Fibroblast of skin of back (primary cell): Measurements from ENCODE around the gene DOK6.

Experiments used
- DNase-seq: peaks from one replicate; pipeline ENCODE4 v3.0.0-alpha.2; 2013

The DOK6 gene

DNA sequence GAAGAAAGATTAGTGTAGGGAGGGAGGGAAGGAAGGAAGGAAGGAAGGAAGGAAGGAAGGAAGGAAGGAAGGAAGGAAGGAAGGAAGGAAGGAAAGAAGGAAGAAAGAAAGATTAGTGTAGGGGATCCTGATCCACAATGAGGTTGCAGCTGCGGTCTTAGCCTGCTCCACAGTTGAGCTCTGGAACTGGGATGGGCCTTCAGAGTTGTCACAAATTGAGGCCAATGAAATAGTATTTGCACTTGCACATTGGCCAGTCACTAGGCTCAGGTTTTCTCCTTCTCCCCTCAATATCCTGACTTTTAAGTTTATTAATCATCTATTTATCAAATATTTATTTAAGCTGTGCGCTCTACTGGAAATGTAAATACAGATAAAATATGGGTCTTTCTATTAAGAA, 34.3 kb downstream of the DOK6 start:
- DNase-seq: no peak

DNA sequence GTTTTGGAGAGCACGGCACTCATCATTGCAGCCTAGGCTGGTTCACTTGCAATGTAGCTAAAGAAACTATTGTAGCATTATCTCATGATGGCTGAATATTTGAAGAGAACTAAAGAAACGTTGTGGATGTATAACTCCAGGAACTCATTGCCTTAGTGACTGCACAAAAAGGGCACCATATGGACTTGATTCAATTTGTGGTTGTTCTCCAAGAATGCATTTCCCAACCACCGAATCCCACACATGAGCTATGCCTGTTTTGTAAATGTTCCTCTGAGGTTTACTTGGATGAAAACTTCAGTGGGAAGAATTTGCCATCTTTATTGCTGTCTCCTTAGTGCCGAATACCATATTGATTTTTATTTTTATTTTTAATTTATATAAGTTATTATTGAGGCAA, 43.5 kb downstream of the DOK6 start:
- DNase-seq: peak; percentile 26

DNA sequence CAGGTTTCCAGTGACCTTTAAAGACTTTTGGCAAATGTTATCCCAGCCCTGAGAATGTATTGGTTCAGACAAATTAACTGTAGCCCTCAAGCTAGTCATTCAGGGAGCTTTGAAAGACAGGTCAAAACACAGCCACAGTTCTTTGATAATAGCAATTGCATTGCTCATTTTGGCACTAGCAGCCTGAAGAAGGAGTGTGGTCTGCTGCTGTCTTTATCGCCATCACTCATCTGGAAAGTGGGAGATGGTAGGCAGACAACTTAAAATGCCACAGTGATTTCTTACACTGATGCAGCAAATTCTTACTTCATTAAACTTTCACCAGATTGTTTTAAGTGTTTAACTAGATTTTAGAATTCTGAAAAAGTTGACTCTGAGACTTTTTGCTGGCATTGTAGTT, 47.2 kb downstream of the DOK6 start:
- no peak for DNase-seq

DNA sequence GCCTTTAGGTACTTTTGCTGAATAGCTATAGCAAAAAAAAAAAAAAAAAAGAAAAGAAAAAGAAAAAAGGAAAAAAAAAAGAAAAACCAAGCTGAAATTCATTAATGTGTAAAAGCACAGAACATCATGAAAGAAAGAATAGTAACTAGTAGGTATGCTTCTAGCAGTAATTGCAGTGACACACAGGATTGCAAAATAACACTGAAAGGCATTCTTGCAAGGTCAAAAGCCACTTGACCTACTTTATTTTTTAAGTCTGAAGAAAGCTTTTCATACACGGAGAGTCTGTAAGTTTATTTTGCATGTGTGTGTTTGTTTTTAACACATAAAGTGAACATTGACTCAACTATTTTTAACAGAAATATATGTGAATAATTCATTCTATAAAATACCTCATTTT, 54.4 kb downstream of the DOK6 start:
- DNase-seq: no peak

DNA sequence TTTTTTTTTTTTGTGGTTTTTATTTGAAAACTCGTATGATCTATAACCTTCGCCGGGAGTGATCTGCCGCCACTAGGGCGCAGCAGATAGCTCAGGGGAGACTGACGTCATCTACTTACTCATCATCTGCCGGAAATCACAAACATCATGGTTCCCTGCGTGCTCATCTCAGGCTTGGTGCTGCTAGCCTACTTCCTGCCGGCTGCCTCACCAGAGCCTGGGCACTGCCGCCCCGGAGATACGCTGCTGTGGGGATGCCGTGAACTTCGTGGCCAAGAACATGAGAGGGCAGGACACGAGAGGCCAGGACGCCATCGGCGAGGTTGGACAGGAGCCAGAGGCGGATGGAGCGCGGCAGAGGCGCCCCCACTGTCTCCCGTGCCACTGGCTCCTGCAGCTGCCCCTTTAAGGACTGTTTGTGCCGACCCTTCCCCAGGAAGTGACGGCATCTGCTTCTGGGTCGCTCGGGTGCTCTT, 68.8 kb downstream of the DOK6 start:
- peak; percentile 26 for DNase-seq

DNA sequence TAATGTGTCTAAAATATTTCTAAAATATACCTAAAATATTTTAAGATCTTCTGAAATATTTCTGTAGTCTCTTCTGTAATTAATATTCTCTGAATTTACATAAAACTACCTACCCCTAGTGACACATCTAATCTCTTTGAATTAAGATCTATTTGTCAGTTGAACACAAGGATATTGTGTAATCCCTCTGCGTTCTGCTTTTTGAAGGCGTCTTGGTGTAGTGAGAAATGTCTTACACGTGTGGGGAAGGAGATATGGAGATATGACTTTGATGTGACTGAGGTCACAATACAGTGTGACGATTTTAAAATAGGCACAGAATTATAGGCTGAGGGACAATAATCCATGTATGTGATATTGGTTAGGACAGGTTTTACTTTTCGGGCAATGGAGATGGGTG, 79.8 kb downstream of the DOK6 start:
- DNase-seq: no peak

DNA sequence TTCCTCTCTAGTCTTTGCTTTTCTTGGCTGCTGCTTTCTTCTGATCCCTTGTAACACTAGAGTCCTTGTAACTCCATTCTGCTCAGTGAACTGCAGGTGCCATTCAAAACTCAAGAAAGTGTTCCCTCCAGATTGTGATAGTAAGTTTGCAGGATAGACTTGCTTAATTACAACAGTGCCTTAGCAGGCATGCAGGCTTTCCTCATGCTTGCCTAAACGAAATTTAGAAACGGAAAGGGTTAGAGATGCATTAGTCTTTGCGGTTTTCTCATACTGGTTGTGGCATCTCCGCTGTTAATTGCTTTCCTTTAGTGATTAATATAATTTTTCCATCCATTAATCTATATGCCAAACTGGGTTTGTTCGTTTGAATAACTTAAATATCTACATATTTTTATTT, 82.9 kb downstream of the DOK6 start:
- no peak for DNase-seq

DNA sequence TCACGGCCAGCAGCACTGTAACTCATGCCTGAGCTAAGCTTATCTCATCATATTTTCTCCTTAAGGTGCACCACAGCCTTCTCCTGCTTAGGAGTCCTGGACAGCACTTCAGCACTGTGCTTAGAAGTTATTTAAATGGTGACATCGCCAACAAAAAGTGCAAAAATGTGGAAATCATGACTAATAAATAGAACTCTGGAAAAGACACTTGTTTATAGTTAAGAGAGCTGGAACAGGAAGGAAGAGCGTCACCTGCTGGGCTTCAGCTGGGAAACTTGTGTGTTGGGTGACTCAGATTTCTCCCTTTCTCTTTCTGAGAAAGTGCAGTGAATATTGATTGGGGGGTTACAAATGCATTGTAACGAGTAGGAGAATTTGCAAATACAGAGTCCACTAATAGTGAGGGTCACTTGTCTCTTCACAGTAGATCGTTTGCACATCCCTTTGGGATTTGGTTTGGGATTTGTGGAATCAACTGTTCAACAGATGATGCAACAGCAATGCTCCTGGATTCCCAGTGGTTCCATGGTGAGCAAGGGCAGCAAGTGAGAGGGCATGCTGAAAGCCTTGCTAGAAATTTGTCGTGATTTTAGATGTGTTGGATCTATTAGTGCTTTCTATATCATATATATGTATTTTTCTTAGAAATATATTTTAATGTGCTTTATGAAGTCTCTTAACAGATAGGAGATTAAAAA, 84.2 kb downstream of the DOK6 start:
- DNase-seq: peak; percentile 41

DNA sequence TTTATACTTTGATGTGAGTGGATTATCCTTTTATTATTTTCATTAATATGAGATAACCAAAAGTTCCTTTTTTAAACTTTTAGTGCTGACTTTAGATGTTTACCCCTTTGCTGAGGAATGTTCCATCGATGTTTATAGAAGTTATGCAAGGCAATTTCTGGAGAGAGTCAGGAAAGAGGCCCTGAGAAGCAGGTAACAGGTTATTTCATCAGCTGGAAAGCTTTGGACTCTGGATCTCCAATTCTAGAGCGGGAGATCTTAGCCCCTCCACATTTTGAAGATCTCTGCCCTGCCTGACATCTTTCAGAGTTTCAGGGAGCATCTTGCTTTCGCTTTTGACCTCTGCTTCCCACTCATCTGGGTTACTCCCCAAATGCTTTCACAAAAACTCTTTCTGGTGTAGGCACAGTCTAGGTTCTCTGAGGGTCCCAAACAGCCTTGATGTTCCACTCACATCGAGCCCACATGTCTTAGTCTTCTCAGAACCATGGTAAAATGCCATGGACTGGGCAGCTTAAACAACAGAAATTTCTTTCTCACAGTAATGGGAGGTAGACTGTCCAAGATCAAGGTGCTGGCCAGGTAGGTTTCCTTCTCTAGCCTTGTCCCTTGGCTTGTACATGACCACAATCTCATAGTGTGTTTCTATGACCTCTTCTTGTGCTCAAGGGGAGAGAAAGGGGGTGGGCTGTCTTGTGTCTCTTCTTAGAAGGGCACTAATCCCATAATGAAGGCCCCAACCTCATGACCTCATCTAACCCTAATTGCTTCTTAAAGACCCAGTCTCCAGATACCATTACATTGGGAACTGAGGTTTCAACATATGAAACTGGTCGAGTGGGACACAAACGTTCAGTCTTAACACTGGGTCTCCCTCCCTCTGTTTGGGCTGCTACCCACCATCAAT, 87.1 kb downstream of the DOK6 start:
- no peak for DNase-seq

DNA sequence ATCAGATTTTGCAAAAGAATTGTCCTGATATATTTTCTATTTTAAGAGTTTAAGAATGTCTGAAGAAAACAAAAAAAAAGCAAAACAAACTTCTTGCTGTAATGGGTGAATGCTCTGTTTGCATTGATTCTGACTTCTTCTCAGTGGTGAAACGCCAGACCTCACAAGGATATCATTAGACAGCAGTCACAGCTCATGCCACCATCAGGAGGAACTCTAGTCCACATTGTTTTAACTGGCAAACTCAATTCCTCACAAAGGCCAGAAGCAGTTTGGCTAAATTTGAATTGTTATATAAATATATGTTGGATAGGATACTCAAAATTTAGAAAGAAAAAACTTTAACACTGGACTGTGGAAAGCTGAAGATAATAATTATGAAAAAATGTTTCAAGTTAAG, 89.4 kb downstream of the DOK6 start:
- DNase-seq: peak; percentile 32

DNA sequence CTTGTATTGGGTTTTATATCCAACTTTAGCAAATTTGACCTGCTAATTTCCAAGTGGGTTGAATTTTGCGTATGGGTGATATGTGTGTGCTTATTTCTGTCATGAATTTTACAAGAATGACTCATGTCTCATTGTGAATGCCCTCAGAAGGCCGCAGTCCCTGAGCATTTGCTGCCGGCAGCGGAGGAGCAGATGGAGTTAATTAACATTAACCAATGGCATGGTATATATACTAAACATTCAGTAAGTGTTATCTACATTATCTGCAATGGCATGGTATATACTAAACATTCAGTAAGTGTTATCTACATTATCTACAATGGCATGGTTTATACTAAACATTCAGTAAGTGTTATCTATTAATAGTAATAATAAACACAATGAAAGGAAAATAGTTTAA, 90.1 kb downstream of the DOK6 start:
- DNase-seq: peak; percentile 91

DNA sequence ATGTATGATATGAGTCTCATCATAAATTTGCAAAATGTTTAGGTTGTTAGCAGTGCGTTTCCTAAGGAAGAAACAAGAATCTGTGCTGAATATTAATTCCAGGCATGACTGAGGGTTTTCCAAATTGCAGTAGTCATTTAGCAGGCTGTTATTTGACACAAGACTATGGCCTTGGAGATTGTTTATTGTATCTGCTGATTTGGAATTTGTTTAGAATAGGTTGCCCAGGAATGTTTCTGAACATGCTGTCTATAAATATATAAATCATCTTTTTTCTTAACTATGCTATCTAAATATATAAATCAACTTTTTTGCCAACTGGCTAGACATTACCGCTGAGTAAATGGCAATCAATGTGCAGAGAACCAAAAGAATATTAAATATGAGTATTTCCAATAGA, 90.9 kb downstream of the DOK6 start:
- no peak for DNase-seq

DNA sequence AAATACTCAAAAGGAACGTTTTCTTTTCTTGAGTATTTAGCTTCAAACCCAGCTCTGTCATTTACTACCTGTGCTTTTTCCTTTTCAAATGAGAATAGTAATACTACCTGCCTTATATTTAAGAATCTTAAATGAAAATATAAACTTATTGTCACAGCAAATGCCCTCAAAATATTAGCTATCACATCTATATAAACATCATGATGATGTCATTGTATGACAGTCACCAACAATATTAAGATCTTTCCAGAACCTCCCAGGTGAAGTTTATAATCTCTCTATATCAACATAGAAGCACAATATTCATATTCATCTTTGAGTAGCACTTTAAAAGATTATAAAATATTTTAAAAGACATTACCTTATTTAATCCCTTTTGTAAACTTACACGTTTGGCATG, 92.2 kb downstream of the DOK6 start:
- DNase-seq: no peak

DNA sequence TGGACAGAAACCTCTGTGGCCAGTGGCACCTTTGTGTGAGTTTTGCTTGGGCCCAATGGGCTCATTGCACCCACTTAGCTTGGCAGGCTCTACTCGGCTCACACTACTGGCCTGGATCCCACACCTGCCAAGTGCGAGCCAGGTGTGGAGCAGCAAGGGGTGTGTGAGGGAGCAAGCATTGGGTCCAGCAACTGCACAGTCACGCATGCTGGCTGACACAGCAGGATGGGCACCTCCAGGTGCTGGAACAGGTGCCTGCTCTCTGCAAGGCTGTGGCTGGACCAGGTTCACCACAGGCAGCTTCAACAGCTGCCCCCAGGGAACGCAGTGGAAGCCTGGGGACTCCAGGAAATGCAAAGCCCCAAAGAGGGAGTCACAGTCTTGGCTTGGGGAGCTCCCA, 94.2 kb downstream of the DOK6 start:
- DNase-seq: no peak

DNA sequence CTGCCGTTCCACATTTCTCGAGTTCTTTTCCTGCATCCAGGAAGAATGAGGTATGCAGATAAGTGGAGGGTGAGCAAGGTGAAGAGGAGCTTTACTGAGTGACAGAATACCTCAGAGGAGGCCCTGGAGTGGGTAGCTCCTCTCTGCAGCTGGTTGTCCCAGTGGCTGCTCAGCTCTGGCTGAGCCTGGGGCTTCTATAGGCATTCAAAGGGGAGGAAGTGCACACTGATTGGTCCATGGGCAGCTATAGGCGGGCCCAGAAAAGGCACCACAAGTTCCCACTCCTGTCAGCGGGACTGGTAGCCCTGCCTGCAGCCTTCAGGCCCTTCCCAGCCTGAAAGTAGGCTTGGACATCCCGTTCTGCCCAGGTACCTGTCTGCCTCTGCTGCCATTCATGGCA, 94.7 kb downstream of the DOK6 start:
- DNase-seq: no peak

DNA sequence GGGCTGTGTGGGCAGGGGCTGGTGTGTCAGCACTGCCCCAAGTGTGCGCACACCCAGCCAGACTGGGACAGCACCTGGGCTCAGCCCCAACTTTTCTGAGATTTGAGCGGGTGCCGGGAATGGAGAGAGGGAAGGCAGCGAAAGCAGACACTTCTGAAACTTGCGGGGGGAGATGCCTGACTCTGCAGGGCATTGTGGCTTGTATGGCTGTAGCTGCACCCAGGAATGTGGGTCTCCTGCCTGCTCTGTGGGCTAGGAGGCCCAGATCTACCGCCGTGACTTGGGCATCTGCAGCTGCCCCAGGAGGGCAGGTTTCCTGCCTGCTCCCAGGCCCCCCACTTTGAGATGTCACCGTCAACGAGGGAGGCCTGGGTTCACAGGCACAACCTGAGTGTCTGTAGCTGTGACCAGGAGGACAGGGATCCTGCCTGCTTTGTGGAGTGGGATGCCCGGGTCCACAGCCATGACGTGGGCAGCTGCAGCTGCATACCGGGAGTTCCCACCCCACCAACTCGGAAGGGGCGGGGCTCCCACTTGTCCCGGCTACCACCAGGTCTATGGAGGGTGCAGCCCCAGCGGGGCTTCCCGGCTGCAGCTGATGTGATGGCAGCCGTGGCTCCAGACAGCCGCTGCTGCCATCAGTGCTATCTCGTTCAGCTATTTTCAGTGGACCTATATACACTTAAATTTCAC, 95.3 kb downstream of the DOK6 start:
- DNase-seq: no peak

DNA sequence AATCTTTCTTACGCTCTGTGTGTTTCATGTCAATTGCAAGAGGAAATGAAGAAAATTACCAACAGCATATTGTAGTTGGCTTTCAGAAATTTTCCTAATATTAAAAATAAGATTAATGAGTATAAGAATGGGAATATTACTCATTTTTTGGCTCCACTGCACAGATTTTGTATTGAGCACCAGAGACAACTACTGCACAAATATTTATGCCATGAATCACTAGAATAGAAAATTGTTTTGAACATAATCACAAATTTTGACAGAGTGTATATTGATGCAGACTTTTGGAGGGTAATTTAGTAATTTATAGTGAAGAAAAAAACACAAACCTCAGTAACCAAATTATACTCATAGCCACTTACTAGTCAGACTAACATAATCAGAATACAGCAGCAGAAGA, 118.3 kb downstream of the DOK6 start:
- DNase-seq: peak; percentile 34

DNA sequence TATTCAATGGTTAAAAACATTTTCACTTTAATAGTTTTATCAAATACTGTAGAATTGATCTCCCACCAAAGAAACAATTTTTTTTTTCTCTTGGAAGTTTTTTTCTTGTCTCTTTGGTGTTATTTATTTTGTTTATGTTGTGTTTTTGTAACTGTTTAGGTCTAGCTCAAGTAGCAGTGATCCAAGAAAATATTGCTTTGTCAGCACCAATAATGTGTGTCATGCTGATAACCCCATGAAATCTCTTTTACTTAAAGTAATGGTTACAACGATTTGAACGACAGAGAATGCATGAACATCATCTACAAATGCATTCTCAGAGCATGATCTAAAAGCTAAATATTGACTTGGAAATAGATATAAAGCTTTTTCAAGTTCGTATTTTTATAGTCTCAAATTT, 122.9 kb downstream of the DOK6 start:
- DNase-seq: no peak

DNA sequence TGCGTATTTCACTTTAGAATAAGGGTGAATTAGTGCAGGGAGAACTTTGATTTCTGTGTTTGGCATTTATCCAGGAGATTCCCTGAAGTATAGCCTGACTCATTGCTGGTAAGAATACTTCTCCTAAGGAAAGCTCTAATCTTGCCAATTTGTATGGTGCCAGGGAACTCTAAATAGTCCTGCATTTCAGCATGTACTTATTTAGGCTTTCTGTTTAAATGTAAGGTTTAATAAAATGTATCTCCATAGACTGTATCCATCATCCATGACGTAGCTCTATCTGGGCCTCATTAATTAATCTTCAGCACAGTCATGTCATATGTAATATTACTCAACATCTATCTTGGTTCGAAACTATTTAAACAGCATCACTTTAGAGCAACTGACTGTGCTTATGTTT, 127.7 kb downstream of the DOK6 start:
- DNase-seq: peak; percentile 26

DNA sequence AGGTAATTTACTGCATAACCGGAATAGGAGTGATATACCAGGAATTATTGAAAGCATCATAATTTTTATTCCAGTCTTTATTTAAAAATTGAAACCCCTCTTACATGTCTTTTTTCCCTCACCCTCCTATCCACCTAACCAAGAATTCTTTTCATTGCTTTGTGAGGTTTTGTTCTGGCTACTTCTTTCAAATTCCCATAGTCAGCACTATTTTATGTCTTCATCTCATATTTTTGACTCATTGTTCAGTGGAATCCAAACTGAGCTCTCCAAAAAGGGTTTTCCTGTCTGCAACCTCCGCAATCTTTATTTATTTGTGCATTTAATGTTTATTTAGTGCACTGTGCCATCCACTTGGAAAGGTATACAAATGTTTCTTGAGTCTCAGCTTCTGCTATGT, 128.5 kb downstream of the DOK6 start:
- DNase-seq: no peak

DNA sequence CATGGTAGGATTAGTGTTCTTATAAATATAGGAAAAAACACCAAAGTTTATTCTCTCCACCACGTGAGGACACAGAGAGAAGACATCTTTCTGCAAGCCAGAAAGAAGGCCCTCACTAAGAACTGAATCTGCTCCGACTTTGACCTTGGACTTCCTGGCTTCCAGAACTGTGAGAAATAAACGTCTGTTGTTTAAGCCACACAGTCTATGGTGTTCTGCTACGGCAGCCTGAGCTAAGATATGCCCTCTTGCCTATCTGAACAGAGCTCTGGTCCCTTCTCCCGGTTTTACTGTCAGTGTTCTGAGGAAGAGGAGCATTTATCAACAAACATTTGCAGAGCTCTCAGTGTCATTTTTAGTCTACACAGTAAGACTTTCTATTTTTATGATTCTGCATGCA, 131.3 kb downstream of the DOK6 start:
- no peak for DNase-seq

DNA sequence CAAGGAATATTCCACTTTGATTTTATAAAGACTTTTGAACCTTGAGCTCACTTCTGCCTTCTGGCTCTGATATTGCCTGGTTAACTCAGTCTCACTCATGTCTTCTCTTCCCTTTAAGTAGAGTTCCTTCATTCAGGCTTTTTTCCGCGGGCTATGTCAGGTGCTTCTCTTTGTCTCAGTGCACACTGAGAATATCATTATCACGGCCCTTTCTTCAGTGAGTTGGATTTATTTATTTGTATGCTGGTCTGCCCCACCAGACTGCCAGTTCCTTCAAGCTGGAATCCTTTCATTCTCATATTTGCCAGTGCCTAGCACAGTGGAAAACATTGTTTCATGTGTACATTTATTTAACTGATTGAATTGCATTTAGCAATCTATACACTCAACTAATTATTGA, 136.5 kb downstream of the DOK6 start:
- DNase-seq: no peak

DNA sequence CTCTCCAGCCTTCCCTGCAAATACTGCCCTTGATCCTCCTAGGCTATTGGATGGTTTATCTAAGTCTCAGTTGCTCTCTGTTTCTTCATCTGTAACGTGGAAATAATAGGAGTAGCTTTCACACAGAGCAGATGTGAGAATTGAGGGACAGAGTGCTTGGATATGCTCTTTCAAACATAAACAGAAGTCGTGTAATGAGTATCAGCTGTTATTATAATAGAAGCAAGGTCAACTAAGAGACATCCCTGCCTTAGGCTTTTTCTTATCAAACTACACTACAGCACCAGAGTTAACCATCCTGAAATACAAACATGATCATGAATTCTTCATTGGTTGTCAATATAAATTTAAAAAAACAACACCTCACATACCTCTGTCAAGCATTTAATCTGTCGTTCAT, 138.2 kb downstream of the DOK6 start:
- no peak for DNase-seq

DNA sequence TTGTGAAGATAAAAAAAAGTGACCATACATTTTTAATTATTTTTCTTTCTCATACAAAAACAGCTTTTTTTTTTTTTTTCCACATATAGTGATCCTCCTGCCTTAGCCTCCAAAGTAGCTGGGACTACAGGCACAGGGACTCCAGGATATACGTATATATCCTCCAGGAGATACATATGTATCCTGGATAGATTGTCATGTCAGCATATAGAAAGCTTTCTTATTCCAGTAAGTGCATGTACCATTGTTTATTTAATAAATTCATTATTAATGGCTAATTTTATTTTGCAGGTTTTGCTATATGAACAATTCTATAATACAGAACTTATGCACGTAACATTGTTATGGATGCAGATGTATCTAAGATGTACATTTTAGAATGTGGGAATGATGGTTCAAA, 138.7 kb downstream of the DOK6 start:
- no peak for DNase-seq
